ENCODE data around the gene SSBP3.

The SSBP3 gene

GRCh38 chr1:54225378-54225777 is 180.8 kb downstream of the SSBP3 start:
- no peak for TF ChIP-seq SIN3A (IDR thresholded peaks at IDR 0.05; ENCODE audit: borderline replicate concordance, insufficient read depth, low read length)
- no peak for TF ChIP-seq REST (IDR thresholded peaks at IDR 0.05; ENCODE audit: insufficient read depth in 1 of 2, low read depth in 2 of 2, low read length in 2 of 2)
- TF ChIP-seq FOXP2 (optimal IDR thresholded peaks at IDR 0.05; ENCODE audit: borderline replicate concordance, extremely low read depth, extremely low read length, insufficient read depth) = no peak
- TF ChIP-seq TAF1 (IDR thresholded peaks at IDR 0.05; ENCODE audit: borderline replicate concordance, insufficient read depth, low read length) = no peak
- TF ChIP-seq POLR2AphosphoS5 (IDR thresholded peaks at IDR 0.05; ENCODE audit: low read depth, low read length) = no peak

GRCh38 chr1:54224233-54224632 is 182.0 kb downstream of the SSBP3 start:
- TF ChIP-seq POLR2AphosphoS5 (IDR thresholded peaks at IDR 0.05; ENCODE audit: low read depth, low read length) (no peak), FOXP2 (optimal IDR thresholded peaks at IDR 0.05; ENCODE audit: borderline replicate concordance, extremely low read depth, extremely low read length, insufficient read depth) (no peak), SIN3A (IDR thresholded peaks at IDR 0.05; ENCODE audit: borderline replicate concordance, insufficient read depth, low read length) (no peak), TAF1 (IDR thresholded peaks at IDR 0.05; ENCODE audit: borderline replicate concordance, insufficient read depth, low read length) (no peak), REST (IDR thresholded peaks at IDR 0.05; ENCODE audit: insufficient read depth in 1 of 2, low read depth in 2 of 2, low read length in 2 of 2) (no peak)

GRCh38 chr1:54223441-54224202 is 182.6 kb downstream of the SSBP3 start:
- TF ChIP-seq FOXP2 (optimal IDR thresholded peaks at IDR 0.05; ENCODE audit: borderline replicate concordance, extremely low read depth, extremely low read length, insufficient read depth) = no peak

- no peak for TF ChIP-seq SIN3A (IDR thresholded peaks at IDR 0.05; ENCODE audit: borderline replicate concordance, insufficient read depth, low read length)
- no peak for TF ChIP-seq POLR2AphosphoS5 (IDR thresholded peaks at IDR 0.05; ENCODE audit: low read depth, low read length)
- no peak for TF ChIP-seq FOXP2 (optimal IDR thresholded peaks at IDR 0.05; ENCODE audit: borderline replicate concordance, extremely low read depth, extremely low read length, insufficient read depth)
- no peak for TF ChIP-seq REST (IDR thresholded peaks at IDR 0.05; ENCODE audit: insufficient read depth in 1 of 2, low read depth in 2 of 2, low read length in 2 of 2)
- TF ChIP-seq TAF1 (IDR thresholded peaks at IDR 0.05; ENCODE audit: borderline replicate concordance, insufficient read depth, low read length) = no peak
Measured at GRCh38 chr1:54222711-54223110, 183.5 kb downstream of the SSBP3 start.

GRCh38 chr1:54221867-54222484 is 184.2 kb downstream of the SSBP3 start:
- TF ChIP-seq SIN3A (IDR thresholded peaks at IDR 0.05; ENCODE audit: borderline replicate concordance, insufficient read depth, low read length) (no peak), TAF1 (IDR thresholded peaks at IDR 0.05; ENCODE audit: borderline replicate concordance, insufficient read depth, low read length) (no peak), FOXP2 (optimal IDR thresholded peaks at IDR 0.05; ENCODE audit: borderline replicate concordance, extremely low read depth, extremely low read length, insufficient read depth) (no peak), REST (IDR thresholded peaks at IDR 0.05; ENCODE audit: insufficient read depth in 1 of 2, low read depth in 2 of 2, low read length in 2 of 2) (no peak), POLR2AphosphoS5 (IDR thresholded peaks at IDR 0.05; ENCODE audit: low read depth, low read length) (no peak)

All from PFSK-1 (cell line).